ENCODE results near the gene EVL.

DNA sequence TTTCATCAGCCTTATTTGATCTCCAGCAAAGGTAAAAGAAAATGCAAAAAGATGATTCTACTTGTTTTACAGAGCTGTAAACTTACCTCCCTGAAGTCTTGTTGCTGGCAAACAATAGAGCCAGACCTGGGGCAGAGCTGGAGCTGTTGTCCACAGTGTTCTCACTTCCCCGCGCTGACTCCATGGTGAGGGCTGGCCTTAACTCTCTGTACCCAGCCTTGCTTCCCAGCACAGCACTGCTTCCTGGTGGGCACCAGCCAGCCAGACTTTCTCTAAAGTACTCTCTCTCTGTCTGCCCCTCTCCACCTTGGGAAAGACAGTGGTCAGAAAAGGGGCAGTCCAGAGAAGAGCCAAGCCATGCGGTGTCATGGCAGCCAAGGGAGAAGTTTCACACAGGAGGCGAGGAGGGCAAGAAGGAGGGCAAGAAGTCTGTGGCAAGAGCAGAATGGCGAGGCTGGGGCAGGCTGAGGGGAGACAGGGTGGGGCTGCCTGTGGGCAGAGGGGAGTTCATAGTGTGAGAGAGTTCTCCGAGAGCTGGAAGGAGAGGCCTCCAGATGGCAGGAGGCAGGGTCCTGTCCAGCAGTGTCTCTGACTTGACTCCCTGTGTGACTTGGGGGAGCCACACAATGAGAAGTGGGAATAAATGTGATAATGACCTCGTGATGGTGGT is 9.3 kb downstream of the EVL start:
- no peak for TF ChIP-seq SPI1 (IDR thresholded peaks at IDR 0.05; ENCODE audit: borderline replicate concordance, low read depth)
- TF ChIP-seq, protein P1, sequence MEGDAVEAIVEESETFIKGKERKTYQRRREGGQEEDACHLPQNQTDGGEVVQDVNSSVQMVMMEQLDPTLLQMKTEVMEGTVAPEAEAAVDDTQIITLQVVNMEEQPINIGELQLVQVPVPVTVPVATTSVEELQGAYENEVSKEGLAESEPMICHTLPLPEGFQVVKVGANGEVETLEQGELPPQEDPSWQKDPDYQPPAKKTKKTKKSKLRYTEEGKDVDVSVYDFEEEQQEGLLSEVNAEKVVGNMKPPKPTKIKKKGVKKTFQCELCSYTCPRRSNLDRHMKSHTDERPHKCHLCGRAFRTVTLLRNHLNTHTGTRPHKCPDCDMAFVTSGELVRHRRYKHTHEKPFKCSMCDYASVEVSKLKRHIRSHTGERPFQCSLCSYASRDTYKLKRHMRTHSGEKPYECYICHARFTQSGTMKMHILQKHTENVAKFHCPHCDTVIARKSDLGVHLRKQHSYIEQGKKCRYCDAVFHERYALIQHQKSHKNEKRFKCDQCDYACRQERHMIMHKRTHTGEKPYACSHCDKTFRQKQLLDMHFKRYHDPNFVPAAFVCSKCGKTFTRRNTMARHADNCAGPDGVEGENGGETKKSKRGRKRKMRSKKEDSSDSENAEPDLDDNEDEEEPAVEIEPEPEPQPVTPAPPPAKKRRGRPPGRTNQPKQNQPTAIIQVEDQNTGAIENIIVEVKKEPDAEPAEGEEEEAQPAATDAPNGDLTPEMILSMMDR (IDR thresholded peaks at IDR 0.05; ENCODE audit: insufficient read depth, low read length) = no peak
- TF ChIP-seq POLR2AphosphoS5 (IDR thresholded peaks at IDR 0.05; ENCODE audit: low read depth) = no peak

Data from HL-60 (cell line).